Measurements from ENCODE around the gene TMEM25. TPM values are rescaled to one million over a fixed set of nuclear protein-coding genes. Genes with fewer than 3 reads are reported as not detected.

TMEM25 gene
- 0.36 to 1.0 TPM (median 0.55 TPM) in 4 of 5 replicates, not detected in the other for total RNA-seq (2022; extraction: Qiagen RNA extraction; ENCODE audit: low read depth)

GRCh38 chr11:118530683-118531596, at the start of gene TMEM25:
TSS of gene TMEM25 (plus strand) at chr11:118531192. CDS start at chr11:118531802, 610 bp downstream.

GRCh38 chr11:118527109-118527508, 3.9 kb upstream of the TMEM25 start, which contains the start of gene TTC36:
TSS of gene TTC36 (plus strand) at chr11:118527474. CDS start at chr11:118527495, 21 bp downstream.

DNA sequence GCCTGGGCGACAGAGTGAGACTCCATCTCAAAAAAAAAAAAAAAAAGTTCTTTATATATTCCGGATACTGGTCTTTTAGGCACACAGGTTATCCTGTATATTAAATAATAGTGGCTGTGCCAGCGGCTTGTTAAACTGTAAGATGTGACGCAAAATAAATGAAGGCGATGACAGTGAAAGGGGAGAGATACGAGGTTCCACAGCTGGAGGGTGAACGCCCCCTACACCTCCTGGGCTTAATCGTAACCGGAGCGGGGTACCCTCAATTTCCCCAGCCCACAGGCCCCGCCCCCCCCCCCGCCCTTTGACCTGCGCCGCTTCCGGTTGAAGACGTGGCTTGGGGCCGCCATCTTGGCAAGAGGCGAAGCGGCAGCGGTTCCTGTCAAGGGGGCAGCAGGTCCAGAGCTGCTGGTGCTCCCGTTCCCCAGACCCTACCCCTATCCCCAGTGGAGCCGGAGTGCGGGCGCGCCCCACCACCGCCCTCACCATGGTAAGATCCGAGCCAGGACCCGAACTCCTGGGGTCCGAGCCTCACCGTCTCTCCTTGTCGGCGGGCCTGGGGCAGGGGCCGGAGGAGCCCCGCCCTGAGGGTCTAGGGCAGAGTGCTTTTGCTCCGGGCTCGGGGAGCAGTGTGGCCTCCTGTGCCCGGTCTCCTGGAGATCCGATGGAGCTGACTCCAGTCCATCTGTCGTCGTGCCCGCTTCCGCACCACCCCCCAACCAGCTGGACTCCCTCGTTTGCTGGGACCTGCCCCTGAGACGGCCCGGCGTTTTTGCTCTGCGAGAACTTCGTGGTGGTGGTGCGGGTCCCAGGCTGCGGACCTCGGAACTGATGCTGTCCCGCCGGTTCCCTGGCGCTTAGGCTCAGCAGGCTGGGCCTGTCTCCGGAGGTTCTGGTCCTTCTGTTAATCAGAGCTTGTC, 41.3 kb downstream of the TMEM25 start, which contains the start of gene ARCN1:
Gene ARCN1 (plus strand): TSS at position 349 of the 920 bp plus-strand sequence. CDS start 139 bp downstream, at position 488.

Other genes with a start within 250 kb of the TMEM25 start
- not detected in 5 replicates for gene CD3E, start 226.5 kb upstream of the TMEM25 start, total RNA-seq (2022; extraction: Qiagen RNA extraction; ENCODE audit: low read depth)
- not detected in 5 replicates for gene CD3D, start 188.5 kb upstream of the TMEM25 start, total RNA-seq (2022; extraction: Qiagen RNA extraction; ENCODE audit: low read depth)
- gene CD3G, start 186.8 kb upstream of the TMEM25 start, total RNA-seq (2022; extraction: Qiagen RNA extraction; ENCODE audit: low read depth): not detected in 5 replicates
- gene UBE4A, start 171.6 kb upstream of the TMEM25 start, total RNA-seq (2022; extraction: Qiagen RNA extraction; ENCODE audit: low read depth): 7.0 to 11.1 TPM (median 9.9 TPM) in 5 replicates
- 180 to 218 TPM (median 190 TPM) in 5 replicates for gene ATP5MG, start 129.6 kb upstream of the TMEM25 start, total RNA-seq (2022; extraction: Qiagen RNA extraction; ENCODE audit: low read depth)
- 11.4 to 14.8 TPM (median 13.0 TPM) in 5 replicates for gene KMT2A, start 94.7 kb upstream of the TMEM25 start, total RNA-seq (2022; extraction: Qiagen RNA extraction; ENCODE audit: low read depth)
- not detected in 5 replicates for gene TTC36, start 3.7 kb upstream of the TMEM25 start, total RNA-seq (2022; extraction: Qiagen RNA extraction; ENCODE audit: low read depth)
- gene IFT46, start 34.7 kb downstream of the TMEM25 start, total RNA-seq (2022; extraction: Qiagen RNA extraction; ENCODE audit: low read depth): 15.4 to 21.0 TPM (median 16.7 TPM) in 5 replicates
- 84.7 to 102 TPM (median 95.0 TPM) in 5 replicates for gene ARCN1, start 41.2 kb downstream of the TMEM25 start, total RNA-seq (2022; extraction: Qiagen RNA extraction; ENCODE audit: low read depth)
- gene PHLDB1, start 76.4 kb downstream of the TMEM25 start, total RNA-seq (2022; extraction: Qiagen RNA extraction; ENCODE audit: low read depth): 7.0 to 10.2 TPM (median 8.8 TPM) in 5 replicates
- gene TREH, start 148.5 kb downstream of the TMEM25 start, total RNA-seq (2022; extraction: Qiagen RNA extraction; ENCODE audit: low read depth): not detected in 5 replicates

Data from A549 treated with ZK216348 at 1 μM for 4 hours (cell line).